Measurements from ENCODE around the gene AEBP2.
"Not testable (repeated sequence)": the region's sequence is repeated elsewhere in the genome, so short reads cannot be mapped to it uniquely, and the experiment has no call there.

Gene AEBP2

GRCh38 chr12:19428246-19428645 lies 11.0 kb upstream of the AEBP2 start:
- no peak overlapping the region for H3K4me3 ChIP-seq (ENCODE audit: low read depth, low read length)
- no peak for TF ChIP-seq CTCF (IDR thresholded peaks at IDR 0.05; ENCODE audit: low read depth, low read length)

GRCh38 chr12:19429491-19429890 lies 9.8 kb upstream of the AEBP2 start:
- not testable (repeated sequence) for H3K4me3 ChIP-seq (ENCODE audit: low read depth, low read length)

GRCh38 chr12:19430988-19431387 lies 8.3 kb upstream of the AEBP2 start:
- no peak overlapping the region for H3K4me3 ChIP-seq (ENCODE audit: low read depth, low read length)
- TF ChIP-seq CTCF (IDR thresholded peaks at IDR 0.05; ENCODE audit: low read depth, low read length), result no peak

GRCh38 chr12:19431407-19432308 lies 7.6 kb upstream of the AEBP2 start:
- TF ChIP-seq CTCF (IDR thresholded peaks at IDR 0.05; ENCODE audit: low read depth, low read length), result no peak
- H3K4me3 ChIP-seq (ENCODE audit: low read depth, low read length), result no peak overlapping the region

GRCh38 chr12:19432309-19433170 lies 6.8 kb upstream of the AEBP2 start:
- TF ChIP-seq CTCF (IDR thresholded peaks at IDR 0.05; ENCODE audit: low read depth, low read length), result no peak

GRCh38 chr12:19434538-19434937 lies 4.8 kb upstream of the AEBP2 start:
- no peak overlapping the region for H3K4me3 ChIP-seq (ENCODE audit: low read depth, low read length)
- TF ChIP-seq CTCF (IDR thresholded peaks at IDR 0.05; ENCODE audit: low read depth, low read length), result no peak

More at GRCh38 chr12:19432309-19433170, 6.8 kb upstream of the AEBP2 start:
- H3K4me3 ChIP-seq (ENCODE audit: low read depth, low read length), result no peak overlapping the region

- TF ChIP-seq CTCF (IDR thresholded peaks at IDR 0.05; ENCODE audit: low read depth, low read length), result no peak
- H3K4me3 ChIP-seq (ENCODE audit: low read depth, low read length), result no peak overlapping the region
Measured at GRCh38 chr12:19435831-19436497, 3.3 kb upstream of the AEBP2 start.
